Choroid plexus epithelial cell (primary cell): ENCODE measurements around the gene ASXL2.
A peak's percentile ranks its signal among the peaks of the same experiment; 100 is the strongest.
"Not testable (repeated sequence)": the region's sequence is repeated elsewhere in the genome, so short reads cannot be mapped to it uniquely, and the experiment has no call there.

Experiments used
- DNase-seq: peaks from one replicate; pipeline ENCODE4 v3.0.0-alpha.2; 2010; ENCODE audit warnings: low read depth
- H3K4me3 ChIP-seq: 2 replicates; pipeline ENCODE4 v1.5.1; 2011; ENCODE audit warnings: low read depth, mild to moderate bottlenecking, control low read depth, low read length, moderate library complexity
- CTCF ChIP-seq: conservative IDR thresholded peaks from 2 replicates; pipeline ENCODE4 v1.5.1; 2011; ENCODE audit warnings: low read depth, mild to moderate bottlenecking, control low read depth, inconsistent platforms, low read length, moderate library complexity

The ASXL2 gene

GRCh38 chr2:25838152-25838756 is 40.0 kb downstream of the ASXL2 start:
- no peak overlapping the region for H3K4me3 ChIP-seq
- DNase-seq, result no peak
- no peak for TF ChIP-seq CTCF

GRCh38 chr2:25835906-25836305 is 42.4 kb downstream of the ASXL2 start:
- H3K4me3 ChIP-seq, result no peak overlapping the region
- no peak for DNase-seq
- no peak for TF ChIP-seq CTCF

GRCh38 chr2:25833566-25833965 is 44.7 kb downstream of the ASXL2 start:
- no peak overlapping the region for H3K4me3 ChIP-seq
- TF ChIP-seq CTCF, result no peak
- DNase-seq, result peak; percentile 56

GRCh38 chr2:25832897-25833296 is 45.4 kb downstream of the ASXL2 start:
- no peak for TF ChIP-seq CTCF
- DNase-seq, result no peak
- no peak overlapping the region for H3K4me3 ChIP-seq

- H3K4me3 ChIP-seq, result no peak overlapping the region
- no peak for DNase-seq
- no peak for TF ChIP-seq CTCF
Measured at GRCh38 chr2:25831746-25832449, 46.4 kb downstream of the ASXL2 start.

GRCh38 chr2:25829828-25830227 is 48.5 kb downstream of the ASXL2 start:
- H3K4me3 ChIP-seq, result no peak overlapping the region
- DNase-seq, result no peak
- no peak for TF ChIP-seq CTCF

- DNase-seq, result peak; percentile 19
- H3K4me3 ChIP-seq, result no peak overlapping the region
- TF ChIP-seq CTCF, result no peak
Measured at GRCh38 chr2:25829377-25829704, 48.9 kb downstream of the ASXL2 start.

- H3K4me3 ChIP-seq, DNase-seq: not testable (repeated sequence)
Measured at GRCh38 chr2:25828532-25829376, 49.5 kb downstream of the ASXL2 start.
